GM19023 (cell line): ENCODE measurements around the gene MDFIC2.

Experiments used
- ATAC-seq: cut with Tn5 transposase; IDR thresholded peaks from one replicate; pipeline ENCODE4 v1.9.1; 2021; ENCODE audit warnings: mild to moderate bottlenecking, moderate library complexity; ENCODE audit not compliant: unreplicated experiment

Gene MDFIC2

GRCh38 chr3:70185661-70186060 is 126.8 kb downstream of the MDFIC2 start:
- no peak for ATAC-seq

DNA sequence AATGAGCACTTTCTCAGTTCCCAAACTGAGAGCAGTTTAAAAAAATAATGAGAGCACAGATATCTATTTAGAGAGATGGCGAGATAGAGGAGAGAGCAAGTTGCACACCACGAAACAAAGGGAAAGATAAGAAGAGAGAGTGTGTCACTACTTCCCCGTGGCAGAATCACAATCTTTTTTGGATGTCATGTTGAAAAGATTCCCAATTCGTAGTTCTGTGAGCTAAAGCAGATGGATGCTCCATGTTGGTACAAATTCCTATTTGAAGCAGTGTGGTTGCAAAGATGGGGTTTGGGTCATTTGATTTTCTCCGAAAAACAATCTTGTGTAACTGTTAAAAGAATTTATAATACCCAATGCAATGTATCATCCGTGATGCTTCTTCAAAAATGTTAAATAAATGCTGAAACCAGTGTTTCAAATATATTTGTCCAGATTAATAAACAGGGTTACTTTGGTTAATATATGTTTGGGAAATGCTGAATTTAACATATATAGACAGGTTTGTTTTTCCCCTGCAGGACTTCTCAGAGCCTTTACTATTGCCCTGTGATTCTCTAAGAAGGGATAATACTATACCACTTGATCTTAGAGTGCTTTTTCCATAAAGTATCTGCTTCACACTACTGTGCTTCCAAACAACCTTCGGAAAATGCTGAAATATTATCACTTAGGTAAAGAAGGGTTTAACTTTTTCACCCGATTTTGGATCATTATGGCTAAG is 128.5 kb downstream of the MDFIC2 start:
- no peak for ATAC-seq

GRCh38 chr3:70182166-70182565 is 130.3 kb downstream of the MDFIC2 start:
- ATAC-seq, result no peak

- no peak for ATAC-seq
Measured at GRCh38 chr3:70180664-70181063, 131.8 kb downstream of the MDFIC2 start.

DNA sequence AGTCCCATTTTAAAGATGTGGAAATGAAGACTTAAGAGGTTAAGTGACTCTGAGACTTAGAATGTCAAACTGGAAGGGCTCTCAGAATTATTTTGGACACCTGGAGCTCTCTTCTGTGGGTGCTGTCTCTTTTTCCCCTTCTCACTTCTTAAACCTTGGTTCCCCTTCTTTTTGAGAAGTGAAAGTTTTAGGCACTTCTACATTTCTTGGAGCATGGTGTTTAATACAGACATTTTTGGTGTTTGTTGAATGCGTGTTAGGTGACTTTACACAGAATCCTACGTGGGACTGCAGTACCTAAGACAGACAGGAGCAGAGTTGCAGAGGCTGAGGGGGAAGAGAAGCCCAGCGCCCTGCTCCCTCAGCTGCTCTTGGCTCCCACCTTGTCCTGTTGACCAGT is 133.3 kb downstream of the MDFIC2 start:
- ATAC-seq, result peak; percentile 42

DNA sequence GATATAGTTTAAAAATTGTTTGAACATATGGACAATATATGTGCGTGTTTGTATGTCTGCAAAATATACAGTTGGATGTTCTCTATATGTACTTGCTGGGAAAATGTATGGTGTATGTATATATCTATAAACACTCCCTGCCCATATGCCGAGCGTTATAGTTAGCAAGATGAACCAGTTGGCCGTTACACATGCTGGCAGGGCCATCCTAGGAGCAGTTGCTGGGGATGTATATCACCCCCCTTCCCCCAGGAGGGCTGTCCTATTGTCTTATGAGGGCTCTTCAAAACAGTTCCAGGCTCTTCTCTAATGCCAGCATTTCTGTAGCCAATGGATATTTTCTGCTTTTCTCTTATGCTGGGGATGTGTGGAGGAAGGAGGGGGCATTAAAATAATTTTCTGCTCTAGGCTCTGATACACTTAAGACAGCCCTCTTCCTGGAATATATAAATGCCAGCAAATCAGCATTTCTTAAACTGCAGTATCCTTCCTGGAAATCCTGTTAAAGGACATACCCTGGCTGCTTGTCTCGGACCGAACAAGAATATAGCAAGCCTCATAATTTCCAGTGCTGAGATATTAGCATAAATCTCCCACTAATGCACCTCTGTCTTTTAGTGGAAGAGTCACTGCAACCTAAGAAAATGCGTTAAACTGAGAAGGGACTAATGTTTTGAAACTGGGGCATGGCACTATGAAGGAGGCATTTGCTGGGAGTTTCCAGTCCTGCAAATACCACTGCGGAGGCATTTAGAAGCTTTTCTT is 134.4 kb downstream of the MDFIC2 start:
- no peak for ATAC-seq

DNA sequence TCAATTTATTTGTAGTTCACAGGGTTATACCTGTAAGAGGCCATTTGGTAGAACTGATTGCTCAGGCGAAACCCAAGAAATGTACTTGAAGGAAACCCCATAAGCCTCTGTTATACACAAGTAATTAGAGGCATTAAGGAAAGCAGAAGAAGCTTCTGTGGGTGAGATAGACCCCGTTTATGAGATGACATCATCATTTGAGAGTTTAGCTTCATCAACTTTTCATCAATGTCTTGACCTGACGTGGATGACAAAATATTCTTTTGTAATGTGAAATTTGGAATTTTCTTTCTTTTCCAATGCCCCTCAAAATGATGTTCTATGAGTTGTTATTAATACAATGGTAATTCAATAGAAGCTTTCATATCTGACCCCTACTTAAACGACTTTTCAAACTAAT is 136.2 kb downstream of the MDFIC2 start:
- no peak for ATAC-seq

GRCh38 chr3:70156808-70157207 is 155.6 kb downstream of the MDFIC2 start:
- ATAC-seq, result no peak

GRCh38 chr3:70150599-70150998 is 161.8 kb downstream of the MDFIC2 start:
- ATAC-seq, result no peak

GRCh38 chr3:70149714-70150400 is 162.6 kb downstream of the MDFIC2 start:
- ATAC-seq, result no peak
